Testis (tissue), 2 donors: ENCODE measurements around the gene BACH1.

Source experiments
- CTCF ChIP-seq, 3 experiments: fragments of 450-650 bp in 2 of 3; fragments of 200-600 bp in 1 of 3; sonication (generic) in 1 of 3; IDR thresholded peaks; one replicate each; pipeline ENCODE4 v1.5.1; 2016 to 2019; ENCODE audit warnings: antibody characterized with exemption in 3 of 3, mild to moderate bottlenecking in 2 of 3, moderate library complexity in 1 of 3
- POLR2A ChIP-seq: fragments of 450-650 bp; IDR thresholded peaks from one replicate; pipeline ENCODE4 v1.6.1; 2017; ENCODE audit warnings: antibody characterized with exemption, mild to moderate bottlenecking, moderate library complexity

GRCh38 chr21:29389136-29389535, 90.4 kb downstream of the BACH1 start:
- TF ChIP-seq CTCF (IDR thresholded peaks at IDR 0.05) (no peak), POLR2A (no peak)
